NCI-H187 (cell line): ENCODE results near the gene OR2C3.
"Not testable (repeated sequence)": the region's sequence is repeated elsewhere in the genome, so short reads cannot be mapped to it uniquely, and the experiment has no call there.

ENCODE experiments used
- DNase-seq, 2 experiments: peaks; one replicate each; lab custom pipeline; 2025; lab: John Stamatoyannopoulos, UW

OR2C3 gene

DNA sequence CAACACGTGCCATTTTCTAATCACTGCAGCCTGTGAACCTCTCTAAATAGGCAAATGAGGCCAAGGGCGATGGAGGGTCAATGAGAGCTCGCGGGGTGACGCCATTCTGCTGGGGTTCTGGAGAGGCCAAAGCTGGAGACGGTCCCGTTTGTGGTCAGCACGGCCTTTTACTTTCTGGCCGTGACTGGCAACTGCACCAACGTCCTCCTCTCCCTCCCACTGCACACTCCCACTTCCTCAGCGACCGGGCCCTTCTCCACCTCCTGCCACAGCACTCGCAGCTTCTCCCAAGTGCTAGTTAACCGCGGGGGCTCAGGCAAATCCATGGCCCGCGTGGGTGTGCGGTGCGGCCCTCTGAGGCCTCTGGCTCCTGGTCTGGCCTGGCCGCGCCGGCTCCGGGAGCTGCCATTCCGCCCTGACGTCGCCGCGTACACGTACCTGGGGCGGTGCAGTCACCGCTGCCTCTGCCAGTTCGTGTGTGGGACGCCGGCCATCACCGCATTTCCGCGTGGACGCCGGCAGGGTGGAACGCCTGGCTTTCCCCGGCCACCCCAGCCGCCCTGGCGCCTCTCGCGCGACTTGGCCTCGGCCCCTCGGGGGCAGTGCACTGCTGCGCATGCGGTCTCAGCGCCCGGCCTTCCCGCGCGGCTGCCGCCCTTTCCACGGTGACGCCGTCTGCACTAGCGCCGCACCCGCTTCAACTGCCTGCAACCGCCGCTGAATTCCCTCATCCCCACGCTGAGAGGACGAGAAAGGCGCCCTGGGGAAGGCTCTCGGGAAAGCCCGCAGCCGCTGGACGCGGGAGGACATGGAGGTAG lies 18.2 kb downstream of the OR2C3 start:
- DNase-seq, result no peak

DNA sequence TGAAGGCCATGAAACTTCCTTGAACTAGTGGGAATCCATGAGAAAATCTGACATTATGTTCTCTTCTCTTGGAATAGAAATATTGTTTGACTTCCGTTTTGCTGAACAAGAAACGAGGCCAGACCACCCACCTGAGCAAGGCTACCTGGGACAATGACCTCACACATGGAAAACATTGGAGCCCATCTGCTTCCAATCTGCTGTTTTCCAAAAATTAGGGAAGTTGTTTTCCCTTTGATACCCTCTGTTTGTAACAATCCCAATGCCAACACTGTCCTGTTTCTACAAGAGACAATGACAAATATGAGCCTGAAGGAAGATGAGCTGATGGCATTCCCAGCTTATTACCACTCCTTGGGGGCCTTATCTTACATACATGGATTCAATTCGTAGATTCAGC lies 29.4 kb downstream of the OR2C3 start:
- no peak for DNase-seq

DNA sequence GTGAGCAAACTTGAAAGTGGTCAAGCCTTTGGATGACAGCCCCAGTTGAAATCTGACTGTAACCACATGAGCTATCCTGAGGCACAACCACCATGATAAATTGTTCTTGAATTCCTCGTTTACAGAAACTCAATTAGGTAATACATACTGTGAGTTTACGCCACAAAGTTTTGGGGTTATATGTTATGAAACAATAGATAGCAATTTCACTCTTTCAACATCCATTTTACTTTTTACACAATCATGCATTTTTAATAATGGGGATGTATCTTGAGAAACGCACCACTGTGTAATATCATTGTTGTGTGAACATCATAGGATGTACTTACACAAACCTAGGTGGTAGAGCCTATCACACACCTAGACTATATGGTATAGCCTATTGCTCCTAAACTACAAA lies 35.4 kb downstream of the OR2C3 start:
- DNase-seq, result no peak

DNA sequence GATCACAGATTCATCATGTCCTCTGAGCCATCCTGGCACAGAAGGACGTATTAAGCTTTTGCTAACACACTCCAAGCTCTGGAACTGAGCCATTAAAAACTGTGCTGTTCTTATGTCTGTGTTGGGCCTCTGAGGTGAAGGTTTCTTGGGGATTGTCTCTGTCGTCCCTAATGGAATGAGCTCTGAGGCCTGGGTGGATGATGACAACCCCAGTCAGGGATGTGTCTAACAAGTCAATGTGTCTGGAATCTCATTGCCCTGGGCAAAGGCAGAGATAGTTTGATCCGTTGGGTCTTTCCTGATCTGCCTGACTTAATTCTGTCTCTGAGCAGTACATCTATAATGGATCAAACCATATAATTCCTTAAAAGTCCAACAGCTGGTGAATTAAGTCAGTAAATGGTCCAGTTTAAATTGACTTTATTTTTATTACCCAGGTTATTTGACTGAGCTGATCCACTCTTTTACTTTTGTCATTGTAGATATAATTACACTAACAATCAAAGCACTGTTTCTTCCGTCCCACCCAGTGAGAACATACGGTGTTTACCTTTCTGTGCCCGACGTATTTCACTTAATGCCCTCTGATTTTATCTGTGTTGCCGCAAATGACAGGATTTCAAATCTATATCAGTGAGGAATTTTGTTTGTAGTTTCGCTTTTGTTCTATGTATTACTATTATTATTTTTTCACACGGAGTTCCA lies 39.5 kb downstream of the OR2C3 start:
- no peak for DNase-seq

DNA sequence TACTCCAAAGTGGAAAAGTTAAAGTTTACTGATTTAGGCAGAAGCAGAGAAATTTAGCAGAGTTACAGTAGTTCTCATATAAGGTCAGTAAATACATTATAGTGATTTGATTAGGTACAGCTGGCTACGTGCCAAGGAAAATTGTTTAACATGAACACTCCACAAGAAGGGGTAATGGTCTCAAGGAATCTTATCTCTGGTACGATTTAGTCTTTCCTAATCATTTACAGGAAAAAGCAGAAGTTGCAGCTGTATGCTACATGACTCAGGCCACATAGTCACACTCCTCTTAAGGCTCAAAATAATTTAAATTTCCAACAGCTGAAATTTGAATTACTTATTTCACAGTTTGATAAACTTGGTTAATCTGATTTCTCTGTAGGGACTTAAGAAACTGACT lies 41.5 kb downstream of the OR2C3 start:
- no peak for DNase-seq

DNA sequence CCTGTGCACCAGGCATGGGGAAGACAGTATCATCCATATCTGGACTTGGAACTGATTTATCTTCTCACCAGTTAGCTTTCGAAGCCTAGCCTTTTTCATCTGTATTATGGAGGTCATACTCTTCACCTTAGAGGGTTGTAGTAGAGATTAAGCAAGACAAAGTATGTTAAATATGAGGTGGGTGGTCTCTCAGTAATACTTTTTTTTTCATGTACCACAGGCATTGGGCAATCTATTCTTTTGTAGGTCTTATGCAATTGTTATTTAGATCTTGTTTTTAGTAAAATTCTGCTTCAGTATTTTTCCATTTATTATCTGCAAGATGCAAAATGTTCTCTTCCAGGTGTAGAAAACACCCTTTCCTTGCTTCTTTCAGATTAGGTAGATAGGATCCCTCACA lies 43.1 kb downstream of the OR2C3 start:
- no peak for DNase-seq

DNA sequence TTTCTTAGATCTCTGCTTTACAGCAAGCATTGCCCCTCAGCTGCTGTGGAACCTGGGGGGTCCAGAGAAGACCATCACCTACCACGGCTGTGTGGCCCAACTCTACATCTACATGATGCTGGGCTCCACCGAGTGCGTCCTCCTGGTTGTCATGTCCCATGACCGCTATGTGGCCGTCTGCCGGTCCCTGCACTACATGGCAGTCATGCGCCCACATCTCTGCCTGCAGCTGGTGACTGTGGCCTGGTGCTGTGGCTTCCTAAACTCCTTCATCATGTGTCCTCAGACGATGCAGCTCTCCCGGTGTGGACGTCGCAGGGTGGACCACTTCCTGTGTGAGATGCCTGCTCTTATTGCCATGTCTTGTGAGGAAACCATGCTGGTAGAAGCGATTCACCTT lies 44.9 kb downstream of the OR2C3 start:
- no peak for DNase-seq

DNA sequence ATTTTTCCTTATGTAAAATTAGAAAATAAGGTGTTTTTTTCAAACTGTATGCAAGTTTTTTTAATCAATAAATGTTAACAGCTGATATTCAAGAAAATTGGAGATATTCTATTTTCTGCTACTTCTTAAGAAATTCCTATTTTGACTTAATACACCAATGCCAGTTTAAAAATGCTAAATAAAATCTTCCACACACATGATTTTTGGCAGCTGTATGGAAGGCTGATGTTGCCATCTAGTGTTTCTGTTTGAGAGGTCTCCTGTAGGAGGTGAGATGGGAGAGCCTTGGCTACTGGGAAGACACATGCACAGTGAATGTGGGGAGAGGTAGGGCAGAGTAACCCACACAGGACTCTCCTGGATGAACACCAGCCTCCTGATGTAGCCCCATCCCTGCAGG lies 49.2 kb downstream of the OR2C3 start:
- DNase-seq, result no peak

DNA sequence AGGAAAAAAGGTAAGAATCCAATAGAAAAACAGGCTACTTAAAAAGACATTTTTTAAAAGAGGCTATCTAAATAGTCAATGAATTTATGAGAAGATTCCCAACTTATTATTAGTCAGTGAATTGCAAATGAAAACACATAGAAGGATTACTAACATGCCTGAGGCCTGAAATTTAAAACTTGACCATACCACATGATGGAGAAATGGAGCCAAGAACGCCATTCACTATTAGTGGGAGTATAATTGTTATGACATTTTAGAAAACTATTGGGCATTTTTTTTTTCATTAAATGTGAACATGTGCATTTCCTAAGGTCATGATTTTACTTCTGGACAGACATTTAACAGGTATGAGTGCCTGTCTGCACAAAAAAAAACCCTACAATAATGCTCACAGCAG lies 53.5 kb downstream of the OR2C3 start:
- no peak for DNase-seq

DNA sequence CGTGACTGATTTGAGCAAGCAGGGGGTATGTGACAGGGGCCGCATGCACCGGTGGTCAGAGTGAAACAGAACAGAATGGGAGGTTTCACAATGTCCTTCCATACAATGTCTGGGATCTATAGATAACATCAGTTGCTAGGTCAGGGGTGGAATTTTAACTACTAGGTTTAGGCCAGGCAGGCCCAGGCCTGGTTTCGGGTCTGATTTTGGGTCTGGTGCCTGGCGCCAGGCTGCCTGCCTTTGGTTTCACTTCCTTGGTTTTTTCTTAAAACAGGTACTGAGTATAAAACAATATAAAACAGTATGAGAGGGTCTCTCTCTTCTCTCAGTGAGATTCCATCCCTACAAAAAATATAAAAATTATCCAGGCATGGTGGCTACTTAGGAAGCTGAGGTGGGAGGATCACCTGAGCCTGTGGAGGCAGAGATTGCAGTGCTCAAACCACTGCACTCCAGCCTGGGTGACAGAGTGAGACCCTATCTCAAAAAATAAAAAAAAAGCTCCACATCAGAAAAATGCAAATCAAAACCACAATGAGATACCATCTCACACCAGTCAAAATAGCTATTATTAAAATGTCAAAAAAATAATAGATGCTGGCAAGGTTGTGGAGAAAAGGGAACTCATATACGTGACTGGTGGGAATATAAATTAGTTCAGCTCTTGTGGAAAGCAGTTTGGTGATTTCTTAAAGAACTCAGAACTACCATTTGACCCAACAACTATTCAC lies 59.7 kb downstream of the OR2C3 start:
- DNase-seq, result not testable (repeated sequence)

DNA sequence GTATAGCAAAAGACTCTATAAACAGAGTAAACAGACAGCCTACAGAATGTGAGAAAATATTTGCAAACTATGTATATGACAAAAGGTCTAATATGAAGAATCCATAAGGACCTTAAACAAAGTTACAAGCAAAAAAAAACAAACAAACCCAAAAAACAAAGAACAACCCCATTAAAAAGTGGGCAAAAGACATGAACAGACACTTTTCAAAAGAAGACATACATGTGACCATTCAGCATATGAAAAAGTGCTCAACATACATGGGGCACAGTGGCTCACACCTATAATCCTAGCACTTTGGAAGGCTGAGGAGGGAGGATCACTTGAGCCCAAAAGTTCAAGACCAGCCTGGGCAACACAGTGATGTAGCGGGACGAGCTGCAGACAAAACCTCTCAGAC lies 60.4 kb downstream of the OR2C3 start:
- no peak for DNase-seq
